GM18873 (cell line): Measurements from ENCODE around the gene ARAP2.

ENCODE experiments used
- ATAC-seq: cut with Tn5 transposase; IDR thresholded peaks from one replicate; pipeline ENCODE4 v1.9.1; 2021; ENCODE audit warnings: mild to moderate bottlenecking, moderate library complexity, moderate number of reproducible peaks; ENCODE audit not compliant: unreplicated experiment, low FRiP score

The ARAP2 gene

GRCh38 chr4:36056136-36056535 is 188.2 kb downstream of the ARAP2 start:
- no peak for ATAC-seq

GRCh38 chr4:36054694-36055422 is 189.5 kb downstream of the ARAP2 start:
- ATAC-seq = no peak

GRCh38 chr4:36053930-36054329 is 190.4 kb downstream of the ARAP2 start:
- no peak for ATAC-seq

- ATAC-seq = no peak
Observed at GRCh38 chr4:36051634-36052033, 192.7 kb downstream of the ARAP2 start.

GRCh38 chr4:36046026-36046425 is 198.3 kb downstream of the ARAP2 start:
- ATAC-seq = no peak

- ATAC-seq = no peak
Observed at GRCh38 chr4:36043901-36044300, 200.4 kb downstream of the ARAP2 start.

GRCh38 chr4:36043241-36043640 is 201.1 kb downstream of the ARAP2 start:
- ATAC-seq = no peak

- ATAC-seq = no peak
Observed at GRCh38 chr4:36042122-36042970, 202.0 kb downstream of the ARAP2 start.

- ATAC-seq = no peak
Observed at GRCh38 chr4:36041340-36041739, 203.0 kb downstream of the ARAP2 start.

- no peak for ATAC-seq
Observed at GRCh38 chr4:36039026-36039425, 205.3 kb downstream of the ARAP2 start.

- ATAC-seq = no peak
Observed at GRCh38 chr4:36038491-36038890, 205.8 kb downstream of the ARAP2 start.

GRCh38 chr4:36037127-36037526 is 207.2 kb downstream of the ARAP2 start:
- ATAC-seq = no peak

GRCh38 chr4:36029951-36030350 is 214.4 kb downstream of the ARAP2 start:
- no peak for ATAC-seq

- ATAC-seq = no peak
Observed at GRCh38 chr4:36027203-36027602, 217.1 kb downstream of the ARAP2 start.

- ATAC-seq = no peak
Observed at GRCh38 chr4:36026348-36026880, 217.9 kb downstream of the ARAP2 start.

- no peak for ATAC-seq
Observed at GRCh38 chr4:36024901-36025660, 219.2 kb downstream of the ARAP2 start.

- ATAC-seq = no peak
Observed at GRCh38 chr4:36020351-36020750, 224.0 kb downstream of the ARAP2 start.
